GM21381 (cell line): ENCODE data around the gene CASP10.
"Not testable (repeated sequence)": the region's sequence is repeated elsewhere in the genome, so short reads cannot be mapped to it uniquely, and the experiment has no call there.

ENCODE experiments used
- ATAC-seq: cut with Tn5 transposase; IDR thresholded peaks from one replicate; pipeline ENCODE4 v1.9.1; 2021; ENCODE audit warnings: mild to moderate bottlenecking, moderate library complexity; ENCODE audit not compliant: unreplicated experiment

Gene CASP10, protein sequence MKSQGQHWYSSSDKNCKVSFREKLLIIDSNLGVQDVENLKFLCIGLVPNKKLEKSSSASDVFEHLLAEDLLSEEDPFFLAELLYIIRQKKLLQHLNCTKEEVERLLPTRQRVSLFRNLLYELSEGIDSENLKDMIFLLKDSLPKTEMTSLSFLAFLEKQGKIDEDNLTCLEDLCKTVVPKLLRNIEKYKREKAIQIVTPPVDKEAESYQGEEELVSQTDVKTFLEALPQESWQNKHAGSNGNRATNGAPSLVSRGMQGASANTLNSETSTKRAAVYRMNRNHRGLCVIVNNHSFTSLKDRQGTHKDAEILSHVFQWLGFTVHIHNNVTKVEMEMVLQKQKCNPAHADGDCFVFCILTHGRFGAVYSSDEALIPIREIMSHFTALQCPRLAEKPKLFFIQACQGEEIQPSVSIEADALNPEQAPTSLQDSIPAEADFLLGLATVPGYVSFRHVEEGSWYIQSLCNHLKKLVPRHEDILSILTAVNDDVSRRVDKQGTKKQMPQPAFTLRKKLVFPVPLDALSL

DNA sequence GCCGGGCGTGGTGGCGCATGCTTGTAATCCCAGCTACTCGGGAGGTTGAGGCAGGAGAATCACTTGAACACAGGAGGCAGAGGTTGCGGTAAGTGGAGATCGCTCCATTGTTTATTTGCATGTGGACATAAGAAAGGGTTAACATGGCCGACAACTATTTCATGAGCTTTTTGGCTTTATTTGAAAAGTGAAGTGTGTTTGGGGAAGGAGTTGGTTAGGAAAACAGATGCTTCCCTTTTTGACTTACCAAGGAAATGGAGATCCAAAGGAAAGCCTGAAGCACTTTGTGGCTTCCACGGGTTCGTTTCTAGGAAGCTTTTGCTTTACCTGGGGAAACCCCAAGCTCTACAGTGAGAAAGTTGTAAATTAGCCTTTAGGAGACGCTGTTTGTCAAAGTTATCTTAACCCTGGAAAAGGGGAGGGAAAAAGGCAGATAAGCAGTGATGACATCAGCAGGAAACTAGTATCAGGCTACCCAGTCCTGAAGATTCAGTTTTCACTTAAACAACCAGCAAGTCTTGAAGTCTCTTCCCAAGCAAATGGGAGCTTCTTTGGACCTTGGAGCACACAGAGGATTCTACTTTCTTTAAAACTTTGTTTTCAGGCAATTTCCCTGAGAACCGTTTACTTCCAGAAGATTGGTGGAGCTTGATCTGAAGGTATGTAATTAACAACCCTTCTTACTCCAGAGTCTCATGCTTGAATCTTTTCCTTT lies at the start of gene CASP10:
Gene CASP10, plus strand, starts transcription at position 492 of the 715 bp plus-strand sequence. CDS start 2,637 bp downstream, outside the sequence.
- peak; percentile 81 for ATAC-seq

DNA sequence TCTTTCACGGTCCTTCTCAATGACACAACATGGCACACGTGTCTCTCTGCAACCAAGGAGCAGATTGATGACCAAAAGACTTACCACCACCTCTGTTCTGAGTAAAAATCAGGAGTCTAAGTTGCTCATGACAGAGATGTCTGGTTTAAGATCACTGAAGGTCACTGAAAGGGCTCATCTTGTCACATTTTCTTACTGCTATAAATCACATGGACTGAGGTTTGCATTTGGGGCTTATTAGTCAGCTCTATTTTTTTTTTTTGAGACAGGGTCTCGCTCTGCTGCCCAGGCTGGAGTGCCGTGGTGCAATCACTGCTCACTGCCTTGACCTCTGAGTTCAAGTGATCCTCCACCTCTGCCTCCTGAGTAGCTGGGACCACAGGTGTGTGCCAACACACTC lies 47.6 kb upstream of the CASP10 start:
- ATAC-seq: no peak

DNA sequence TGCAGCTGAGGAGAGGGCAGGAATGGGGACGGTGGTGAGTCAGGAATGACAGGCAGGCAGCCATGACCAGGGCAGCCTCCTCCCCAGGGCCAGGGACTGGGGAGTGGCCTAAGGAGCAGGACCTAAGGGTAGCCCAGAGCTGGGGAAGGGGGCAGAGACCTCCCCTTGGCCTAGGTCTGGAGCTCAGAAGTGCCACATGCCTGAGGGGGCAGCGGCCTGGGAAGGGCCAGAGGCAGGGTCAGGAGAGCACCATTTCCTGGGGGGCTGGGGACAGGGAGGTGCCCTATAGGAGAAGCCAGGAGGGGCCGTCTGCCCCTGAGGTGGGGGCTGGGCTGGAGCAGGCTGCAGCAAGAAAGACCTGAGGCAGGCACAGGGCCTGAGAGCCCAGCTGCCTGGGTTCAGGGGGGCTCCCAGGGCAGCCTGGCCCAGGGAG lies 46.0 kb upstream of the CASP10 start:
- no peak for ATAC-seq

DNA sequence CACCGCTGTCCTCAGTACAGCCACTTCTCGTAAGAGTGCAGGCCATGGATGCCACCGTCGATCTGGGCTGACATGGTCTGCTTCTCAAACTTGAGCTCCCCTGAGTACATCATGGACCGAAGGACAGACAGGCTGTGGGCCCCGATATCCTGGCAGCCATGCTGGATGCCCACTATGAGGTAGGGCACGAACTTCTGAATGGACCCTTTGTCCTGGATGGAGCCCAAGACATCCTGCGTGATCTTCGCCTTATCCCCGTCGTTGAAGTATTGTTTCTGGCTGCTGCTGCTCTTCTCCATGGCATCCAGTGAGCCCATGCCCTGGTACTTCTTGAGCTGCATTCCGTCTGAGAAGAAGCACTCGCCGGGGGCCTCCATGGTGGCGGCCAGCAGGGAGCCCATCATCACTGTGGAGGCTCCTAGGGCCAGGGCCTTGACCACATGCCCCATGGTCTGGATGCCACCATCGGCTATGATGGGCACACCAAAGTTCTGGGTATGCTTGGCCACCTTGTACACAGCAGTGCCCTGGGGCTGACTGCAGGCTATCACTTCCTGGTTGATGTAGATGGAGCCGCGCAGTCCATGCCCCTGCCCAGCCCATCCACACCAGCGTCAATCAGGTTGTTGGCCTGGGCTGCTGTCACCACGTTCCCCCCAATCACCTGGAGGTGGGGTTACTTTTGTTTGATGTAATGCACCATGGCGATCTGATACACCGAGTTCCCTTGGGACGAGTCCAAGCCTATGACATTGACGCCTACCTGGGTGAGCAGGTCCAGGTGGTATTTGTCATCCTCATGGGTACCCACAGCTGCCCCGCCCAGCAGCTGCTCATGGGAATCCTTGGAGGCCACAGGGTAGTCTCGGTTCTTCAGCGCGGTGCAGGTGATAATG lies 45.2 kb upstream of the CASP10 start:
- no peak for ATAC-seq

DNA sequence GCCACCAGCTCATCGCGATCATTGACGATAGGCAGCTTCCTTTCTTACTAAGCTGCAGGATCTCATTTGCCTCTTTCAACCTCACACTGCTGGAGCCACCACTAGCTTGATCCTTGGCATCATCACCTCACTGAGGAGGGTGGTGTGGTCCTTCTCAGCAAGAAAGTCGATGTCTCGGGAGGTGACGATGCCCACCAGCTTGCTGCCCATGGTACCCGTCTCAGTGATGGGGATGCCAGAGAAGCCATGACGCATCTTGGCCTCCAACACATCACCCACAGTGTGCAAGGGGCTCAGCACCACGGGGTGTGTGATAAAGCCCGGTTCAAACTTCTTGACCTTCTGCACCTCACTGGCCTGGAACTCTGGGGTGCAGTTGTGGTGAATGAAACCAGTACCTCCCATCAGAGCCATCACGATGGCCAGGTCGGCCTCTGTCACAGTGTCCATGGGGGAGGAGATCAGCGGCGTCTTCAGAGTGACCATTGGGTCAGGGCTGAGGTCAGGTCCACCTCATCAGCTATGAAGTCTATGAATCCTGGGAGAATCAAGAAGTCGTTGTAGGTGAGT lies 44.5 kb upstream of the CASP10 start:
- no peak for ATAC-seq

DNA sequence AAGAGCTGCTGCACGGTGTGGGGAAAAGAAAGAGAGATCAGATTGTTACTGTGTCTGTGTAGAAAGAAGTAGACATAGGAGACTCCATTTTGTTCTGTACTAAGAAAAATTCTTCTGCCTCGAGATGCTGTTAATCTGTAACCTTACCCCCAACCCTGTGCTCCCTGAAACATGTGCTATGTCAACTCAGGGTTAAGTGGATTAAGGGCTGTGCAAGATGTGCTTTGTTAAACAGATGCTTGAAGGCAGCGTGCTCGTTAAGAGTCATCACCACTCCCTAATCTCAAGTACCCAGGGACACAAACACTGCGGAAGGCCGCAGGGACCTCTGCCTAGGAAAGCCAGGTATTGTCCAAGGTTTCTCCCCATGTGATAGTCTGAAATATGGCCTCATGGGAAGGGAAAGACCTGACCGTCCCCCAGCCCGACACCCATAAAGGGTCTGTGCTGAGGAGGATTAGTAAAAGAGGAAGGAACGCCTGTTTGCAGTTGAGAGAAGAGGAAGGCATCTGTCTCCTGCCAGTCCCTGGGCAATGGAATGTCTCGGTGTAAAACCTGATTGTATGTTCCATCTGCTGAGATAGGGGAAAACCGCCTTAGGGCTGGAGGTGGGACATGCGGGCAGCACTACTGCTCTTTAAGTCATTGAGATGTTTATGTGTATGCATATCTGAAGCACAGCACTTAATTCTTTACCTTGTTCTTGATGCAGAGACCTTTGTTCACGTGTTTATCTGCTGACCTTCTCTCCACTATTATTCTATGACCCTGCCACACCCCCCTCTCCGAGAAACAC lies 43.8 kb upstream of the CASP10 start:
- not testable (repeated sequence) for ATAC-seq

DNA sequence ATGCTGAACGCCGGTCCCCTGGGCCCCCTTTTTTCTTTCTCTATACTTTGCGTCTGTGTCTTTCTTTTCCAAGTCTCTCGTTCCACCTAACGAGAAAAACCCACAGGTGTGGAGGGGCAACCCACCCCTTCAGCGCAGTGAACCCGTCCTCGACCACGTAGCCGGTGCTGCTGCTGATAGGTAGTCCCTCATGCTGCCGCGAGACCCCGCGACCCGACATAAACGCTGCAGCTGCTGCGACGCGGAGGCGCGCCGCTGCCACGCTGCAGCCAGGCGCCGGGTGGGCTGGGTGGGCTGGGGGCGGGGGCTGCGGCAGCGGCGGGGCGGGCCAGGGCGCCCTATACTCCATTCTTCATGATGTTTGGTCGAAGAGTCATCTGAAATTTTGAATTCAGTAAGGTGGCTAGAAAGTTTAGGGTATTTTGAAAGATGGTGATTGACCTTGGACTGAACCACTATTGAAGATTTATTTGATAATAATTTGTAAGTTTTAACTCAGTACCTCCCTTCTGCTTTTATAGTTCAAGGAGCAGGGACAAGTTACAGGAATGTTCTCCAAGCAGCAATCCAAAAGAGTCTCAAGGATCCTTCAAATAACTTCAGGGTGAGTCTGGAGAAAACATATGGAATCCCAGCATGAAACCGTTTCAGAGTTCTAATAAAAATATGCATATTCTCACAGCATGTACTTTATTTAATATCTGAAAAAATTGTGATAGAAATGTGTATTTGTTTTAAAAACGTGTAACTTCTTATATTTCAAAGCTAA lies 42.9 kb upstream of the CASP10 start:
- no peak for ATAC-seq

DNA sequence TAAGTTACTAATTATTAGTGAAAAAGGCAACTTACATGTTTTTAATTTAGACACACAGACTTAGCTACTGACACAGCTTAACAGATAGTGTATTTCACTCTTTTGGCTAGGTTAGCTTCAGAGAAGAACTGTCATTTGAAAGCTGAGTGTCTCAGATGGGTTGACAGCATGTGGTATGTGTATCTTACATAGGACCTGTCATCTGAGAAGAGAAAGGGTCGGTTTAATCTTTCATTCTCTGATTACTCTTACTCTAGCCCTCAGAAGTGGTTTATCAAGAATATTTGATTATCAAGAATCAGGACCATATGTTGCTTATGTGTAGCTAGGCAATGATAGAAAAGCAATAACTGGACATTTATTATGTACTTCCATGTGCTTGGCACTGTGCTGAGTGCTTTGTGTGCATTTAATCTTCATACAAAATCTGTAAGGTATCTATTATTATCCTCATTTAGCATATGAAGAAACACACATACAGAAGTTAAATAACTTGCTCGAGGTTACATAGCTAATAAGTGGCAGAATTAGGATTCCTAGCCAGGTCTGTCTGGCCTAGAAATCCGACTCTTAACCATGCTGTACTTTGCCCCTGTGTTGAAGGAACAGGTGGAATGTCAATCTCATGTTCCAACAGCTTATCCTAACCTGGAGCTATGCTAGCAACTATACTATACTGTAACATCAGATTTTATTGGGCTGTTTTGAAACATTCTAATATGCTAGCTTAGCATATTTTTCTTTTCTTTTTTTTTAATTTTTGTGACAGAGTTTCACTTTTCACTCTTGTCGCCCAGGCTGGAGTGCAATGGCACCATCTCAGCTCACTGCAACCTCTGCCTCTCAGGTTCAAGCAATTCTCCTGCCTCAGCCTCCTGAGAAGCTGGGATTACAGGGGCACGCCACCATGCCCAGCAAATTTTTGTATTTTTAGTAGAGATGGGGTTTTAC lies 38.6 kb upstream of the CASP10 start:
- no peak for ATAC-seq

DNA sequence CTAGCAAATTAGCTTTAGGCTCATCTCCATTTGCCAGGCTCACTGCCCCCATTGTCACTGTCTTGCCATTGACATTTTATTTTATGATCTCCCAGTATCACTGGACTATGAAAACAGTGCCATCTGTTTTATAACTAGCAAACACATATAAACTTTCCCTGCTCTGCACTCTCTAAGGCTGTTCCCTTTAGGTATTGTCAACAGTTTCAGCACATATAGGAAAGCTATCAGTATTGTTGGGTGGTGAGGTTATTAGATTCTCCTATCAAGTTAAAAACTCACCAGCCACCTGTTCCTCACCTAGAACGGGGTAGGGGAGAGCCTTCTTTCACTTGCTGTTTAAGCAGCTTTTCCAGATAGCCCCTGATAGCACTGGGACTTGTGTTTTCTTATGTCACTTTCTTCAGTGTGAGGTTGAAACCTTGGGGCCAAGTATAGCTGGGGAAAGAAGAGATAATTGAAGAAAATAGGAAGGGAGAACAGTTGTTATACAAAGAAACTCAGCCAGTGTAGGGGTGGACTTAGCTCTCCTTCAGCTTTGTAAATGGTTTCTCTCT lies 34.4 kb upstream of the CASP10 start:
- no peak for ATAC-seq

DNA sequence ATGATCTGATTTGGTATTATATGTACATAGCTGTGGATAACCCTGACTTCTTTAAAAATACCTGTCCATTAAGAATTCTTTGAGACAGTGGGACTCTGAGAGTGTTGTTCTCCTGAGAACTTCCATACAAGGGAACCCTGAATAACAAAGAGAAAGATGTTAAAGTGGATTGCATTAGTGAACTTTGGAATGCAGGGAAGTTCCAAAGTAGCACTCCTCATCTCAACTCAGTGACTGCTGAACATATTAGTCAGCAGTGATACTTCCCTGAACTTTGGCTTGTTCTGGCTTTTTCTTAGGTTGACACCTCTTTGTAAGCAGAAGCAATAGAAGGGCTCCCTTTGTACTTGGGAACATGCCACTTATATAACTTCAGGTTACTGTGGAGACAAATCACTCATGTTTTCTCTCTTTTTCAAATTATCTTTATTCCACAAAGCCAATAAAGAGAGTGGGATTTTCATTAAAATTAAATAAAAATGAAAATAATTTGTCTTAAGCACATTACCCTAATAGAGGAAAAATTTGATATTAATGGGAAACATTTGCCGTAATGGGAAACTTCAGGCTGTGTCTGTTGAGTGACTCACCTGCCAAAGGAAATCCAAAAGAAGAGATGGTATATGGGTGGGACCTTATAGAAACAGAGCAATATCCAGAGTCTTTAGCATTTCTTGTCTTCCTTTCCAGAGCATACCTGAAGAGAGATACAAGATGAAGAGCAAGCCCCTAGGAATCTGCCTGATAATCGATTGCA lies 33.7 kb upstream of the CASP10 start:
- ATAC-seq: no peak

DNA sequence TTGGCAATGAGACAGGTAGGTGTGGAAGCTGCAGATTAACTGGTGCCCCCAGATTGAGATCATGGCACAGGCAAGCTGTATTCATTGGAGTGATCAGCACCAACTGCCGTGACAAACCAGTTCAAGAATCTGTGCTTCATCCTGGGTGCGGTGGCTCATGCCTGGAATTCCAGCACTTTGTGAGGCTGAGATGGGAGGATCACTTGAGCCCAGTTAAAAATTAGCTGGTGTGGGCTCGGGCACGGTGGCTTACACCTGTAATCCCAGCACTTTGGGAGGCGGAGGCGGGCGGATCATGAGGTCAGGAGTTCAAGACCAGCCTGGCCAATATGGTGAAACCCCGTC lies 33.1 kb upstream of the CASP10 start:
- ATAC-seq: not testable (repeated sequence)

DNA sequence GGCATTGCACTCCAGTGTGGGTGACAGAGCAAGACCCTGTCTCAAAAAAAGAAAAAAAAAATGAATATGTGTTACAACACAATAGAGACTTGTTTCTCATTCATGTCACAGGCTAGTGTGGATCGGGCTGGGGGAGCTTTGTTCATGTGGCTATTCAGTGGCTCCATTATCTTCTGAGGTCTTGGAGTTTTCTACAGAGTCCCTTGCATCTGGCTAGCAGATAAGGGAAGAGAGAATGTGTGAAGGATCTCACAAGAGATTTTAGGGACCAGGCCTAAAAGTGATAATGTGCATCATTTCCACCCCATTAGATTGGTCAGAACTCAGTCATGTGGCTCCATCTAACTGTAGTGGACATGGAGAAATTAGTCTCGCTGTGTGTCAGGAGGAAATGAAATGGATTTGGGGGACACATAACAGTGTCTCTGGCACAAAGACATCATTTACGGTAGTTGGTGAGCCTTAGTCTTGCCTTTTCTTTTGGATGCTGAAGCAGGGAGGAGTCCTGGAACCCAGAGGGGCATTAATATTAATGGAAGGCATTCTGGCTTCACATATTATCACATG lies 32.4 kb upstream of the CASP10 start:
- ATAC-seq: no peak

DNA sequence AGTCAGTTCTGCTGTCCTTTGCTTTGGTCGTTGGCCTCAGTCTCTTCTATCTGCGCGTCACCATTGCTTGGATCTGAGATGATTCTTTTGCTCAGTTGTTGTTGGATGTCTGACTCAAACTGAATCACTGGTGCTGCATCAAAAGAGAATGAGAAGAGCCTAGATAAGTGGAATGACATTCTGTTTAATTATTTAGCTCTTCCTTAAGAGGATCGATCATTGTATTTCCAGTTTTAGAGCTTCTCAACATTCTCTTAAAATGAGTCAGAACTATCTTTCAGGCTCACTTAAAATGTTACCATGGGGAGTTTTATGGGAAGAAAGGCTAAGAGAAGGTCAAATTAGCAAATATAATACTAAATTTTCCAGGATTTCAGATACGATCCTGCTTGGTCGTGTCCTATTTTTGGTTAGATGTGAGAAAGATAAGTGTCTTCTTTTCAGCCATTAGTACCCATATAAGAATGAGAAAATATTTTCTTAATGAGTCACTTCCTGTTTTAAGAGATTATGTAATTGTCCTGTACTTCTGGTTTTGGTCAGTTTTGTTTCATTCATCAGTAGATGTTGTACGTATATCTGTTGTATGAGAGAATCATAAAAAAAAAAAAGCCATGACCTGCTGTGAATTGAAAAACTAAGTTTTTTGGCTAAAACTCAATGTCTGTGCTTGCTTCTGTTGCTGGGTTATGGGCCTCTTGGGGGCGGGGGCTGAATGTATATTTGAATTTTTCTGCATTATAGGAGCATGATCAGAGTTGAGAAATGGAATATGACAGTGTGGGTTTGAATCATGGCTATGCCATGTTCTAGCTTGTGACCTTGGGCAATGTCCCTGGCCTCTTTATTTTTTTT lies 31.6 kb upstream of the CASP10 start:
- peak; percentile 75 for ATAC-seq

DNA sequence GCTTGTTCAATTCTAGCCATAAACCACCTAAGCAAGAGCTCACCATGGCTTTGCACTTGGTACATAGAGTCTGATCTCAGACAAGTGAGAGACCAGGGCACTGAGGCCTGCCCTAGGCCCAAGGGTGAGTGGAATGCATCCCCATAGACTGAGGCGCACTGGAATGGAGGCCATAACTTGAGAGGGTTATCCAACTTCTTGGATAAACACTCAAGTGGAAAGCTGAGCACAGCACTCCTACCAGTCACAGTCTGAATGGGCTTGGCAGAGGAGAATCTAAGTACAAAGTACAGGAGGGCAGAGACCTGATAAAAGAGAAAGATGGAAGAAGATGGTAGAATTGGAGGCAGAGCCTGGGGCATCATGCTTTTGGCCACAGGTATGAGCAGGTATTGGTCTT lies 30.4 kb upstream of the CASP10 start:
- no peak for ATAC-seq

DNA sequence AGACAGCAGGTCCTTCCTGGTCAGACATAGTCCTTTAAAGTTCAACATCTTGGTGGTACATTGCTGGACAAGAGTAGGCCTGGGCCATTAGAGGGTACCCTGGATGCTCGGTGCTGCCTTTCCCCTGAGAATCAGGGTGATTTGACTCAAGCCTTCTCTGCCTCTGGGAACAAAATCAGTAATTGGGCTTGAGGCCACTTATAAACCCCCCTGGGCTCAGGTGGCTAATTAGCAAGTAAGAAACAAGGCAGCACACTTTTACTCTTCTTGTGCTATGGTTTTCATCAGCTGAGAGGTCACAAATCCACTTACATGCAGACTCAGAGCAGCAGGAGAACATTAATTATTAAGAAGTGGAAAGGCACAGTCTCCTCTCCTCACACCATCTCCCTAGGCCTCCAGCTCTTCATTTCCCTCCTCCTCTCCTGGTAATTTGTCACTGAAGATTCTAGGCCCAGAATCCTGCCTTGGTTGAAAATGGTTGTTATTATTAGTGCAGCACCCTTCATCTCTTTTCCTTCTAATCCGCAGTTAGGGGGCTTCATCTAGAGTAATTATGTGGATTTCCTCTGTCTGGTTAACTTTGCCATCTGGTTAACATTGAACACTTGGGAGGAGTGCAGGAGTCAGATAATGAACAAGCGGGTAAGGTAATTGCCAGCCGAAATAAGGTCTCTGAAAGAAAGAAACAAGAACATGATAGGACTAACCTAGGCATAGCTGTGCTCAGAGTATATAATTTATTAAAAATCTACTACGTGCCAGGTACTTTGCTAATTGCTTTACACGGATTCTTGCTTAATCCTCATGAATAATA lies 29.7 kb upstream of the CASP10 start:
- no peak for ATAC-seq
